GM19043 (cell line): ENCODE results near the gene GLIPR1.
"Not testable (repeated sequence)": the region's sequence is repeated elsewhere in the genome, so short reads cannot be mapped to it uniquely, and the experiment has no call there.

ENCODE experiments used
- ATAC-seq: cut with Tn5 transposase; IDR thresholded peaks from one replicate; pipeline ENCODE4 v1.9.1; 2021; ENCODE audit warnings: low read depth; ENCODE audit not compliant: unreplicated experiment

The GLIPR1 gene

DNA sequence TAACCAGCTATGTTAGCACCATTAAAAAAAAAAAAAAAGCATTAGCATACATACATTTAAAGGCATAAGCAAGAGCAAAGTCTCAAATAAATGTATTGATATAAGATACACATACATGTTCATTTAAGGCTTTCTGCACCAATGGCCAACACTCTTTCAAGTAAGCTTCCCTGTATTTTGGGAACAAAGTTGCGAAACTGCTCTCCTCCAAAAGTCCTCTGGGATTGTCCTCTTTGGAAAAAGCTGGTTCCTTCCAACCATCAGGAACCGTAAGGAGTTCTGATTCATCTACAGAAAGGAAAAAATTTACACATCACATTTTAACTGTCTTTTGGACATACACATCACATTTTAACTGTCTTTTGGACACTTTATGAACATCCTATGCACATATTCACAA is 27.6 kb downstream of the GLIPR1 start:
- no peak for ATAC-seq

DNA sequence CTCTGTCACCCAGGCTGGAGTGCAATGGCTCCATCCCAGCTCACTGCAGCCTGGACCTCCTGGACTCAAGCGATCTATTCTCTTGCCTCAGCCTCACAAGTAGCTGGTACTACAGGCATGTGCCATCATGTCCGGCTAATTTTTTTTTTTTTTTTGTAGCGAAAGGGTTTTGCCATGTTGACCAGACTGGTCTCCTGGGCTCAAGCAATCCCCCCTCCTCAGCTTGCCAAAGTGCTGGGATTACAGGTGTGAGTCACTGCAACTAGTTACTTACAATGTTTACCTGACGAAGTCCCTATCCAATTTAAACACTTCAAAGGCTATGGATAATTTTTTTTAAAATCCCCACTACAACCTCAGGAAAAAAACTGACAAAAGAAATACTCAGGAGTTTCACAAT is 29.1 kb downstream of the GLIPR1 start:
- no peak for ATAC-seq

DNA sequence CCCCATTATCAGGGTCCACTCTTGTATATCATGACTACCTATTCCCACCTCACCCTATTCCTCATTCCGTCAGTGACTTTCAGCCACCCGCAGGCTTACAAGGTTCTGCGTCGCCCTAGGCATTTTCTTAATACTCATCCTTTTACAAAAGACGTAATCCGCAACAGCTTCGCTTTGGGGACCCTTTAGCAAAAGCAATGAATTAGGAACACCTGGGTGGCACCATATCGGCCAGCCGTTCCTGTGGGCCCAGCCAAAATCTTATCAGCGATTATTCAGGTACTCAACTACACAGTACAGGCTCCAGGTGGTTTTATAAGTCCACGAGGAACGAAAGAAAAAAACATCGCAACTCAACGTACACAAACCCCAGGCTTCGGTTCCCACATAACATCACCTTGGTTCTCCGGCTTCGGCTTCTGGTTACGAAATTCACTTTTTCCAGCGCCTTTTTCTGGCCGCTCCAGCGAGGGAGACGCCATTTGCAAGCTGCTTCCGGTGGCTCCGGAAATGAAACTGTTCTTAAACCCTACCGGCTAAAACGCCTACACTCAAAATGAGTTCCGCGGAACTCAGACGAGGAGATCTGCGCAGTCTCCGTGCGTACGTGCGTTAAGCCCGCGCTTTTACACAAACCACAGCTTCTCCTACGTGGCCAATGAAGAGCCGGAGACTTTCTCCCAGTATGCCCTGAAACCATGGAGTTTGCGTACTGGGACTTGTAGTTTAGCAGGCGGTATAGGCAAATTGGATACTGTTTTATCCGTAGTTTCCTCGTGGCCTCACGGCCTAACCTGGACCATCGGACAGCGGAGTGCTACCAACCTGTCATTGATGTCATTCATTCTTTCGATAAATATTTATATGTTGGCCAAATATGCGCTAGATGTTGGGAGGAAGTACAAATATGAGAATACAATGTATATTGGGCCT is 30.8 kb downstream of the GLIPR1 start, which contains the start of gene KRR1:
KRR1 (minus strand) TSS at position 494 of the 933 bp plus-strand sequence; CDS start at position 482, 12 bp downstream.
- peak; percentile 97 for ATAC-seq

- not testable (repeated sequence) for ATAC-seq
These were observed 40.7 kb downstream of the GLIPR1 start for GRCh38 chr12:75521224-75521623.

DNA sequence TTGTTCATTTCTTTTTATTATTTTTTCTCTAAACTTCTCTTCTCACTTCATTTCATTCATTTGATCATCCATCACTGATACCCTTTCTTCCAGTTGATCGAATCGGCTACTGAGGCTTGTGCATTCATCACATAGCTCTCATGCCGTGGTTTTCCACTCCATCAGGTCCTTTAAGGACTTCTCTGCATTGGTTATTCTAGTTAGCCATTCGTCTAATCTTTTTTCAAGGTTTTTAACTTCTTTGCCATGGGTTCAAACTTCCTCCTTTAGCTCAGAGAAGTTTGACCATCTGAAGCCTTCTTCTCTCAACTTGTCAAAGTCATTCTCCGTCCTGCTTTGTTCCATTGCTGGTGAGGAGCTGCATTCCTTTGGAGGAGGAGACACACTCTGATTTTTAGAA is 41.6 kb downstream of the GLIPR1 start:
- not testable (repeated sequence) for ATAC-seq

DNA sequence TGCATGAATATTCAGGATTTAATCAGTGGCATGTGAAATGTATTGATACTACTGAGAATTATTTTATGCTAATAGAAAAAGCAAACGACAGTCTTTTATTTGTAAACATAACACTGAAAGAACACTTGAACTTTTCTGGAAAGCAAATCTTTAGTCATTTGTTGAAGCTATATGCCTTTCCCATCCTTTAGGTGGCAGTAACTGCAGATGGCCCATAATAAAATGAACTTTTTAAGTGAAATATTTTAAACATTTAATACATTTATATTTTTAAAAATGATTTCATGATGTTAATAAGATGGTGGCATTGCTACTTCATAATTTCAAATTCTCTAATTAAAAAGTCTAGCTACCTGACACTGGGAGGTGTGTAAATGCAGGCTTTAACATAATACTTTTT is 44.7 kb downstream of the GLIPR1 start:
- no peak for ATAC-seq

DNA sequence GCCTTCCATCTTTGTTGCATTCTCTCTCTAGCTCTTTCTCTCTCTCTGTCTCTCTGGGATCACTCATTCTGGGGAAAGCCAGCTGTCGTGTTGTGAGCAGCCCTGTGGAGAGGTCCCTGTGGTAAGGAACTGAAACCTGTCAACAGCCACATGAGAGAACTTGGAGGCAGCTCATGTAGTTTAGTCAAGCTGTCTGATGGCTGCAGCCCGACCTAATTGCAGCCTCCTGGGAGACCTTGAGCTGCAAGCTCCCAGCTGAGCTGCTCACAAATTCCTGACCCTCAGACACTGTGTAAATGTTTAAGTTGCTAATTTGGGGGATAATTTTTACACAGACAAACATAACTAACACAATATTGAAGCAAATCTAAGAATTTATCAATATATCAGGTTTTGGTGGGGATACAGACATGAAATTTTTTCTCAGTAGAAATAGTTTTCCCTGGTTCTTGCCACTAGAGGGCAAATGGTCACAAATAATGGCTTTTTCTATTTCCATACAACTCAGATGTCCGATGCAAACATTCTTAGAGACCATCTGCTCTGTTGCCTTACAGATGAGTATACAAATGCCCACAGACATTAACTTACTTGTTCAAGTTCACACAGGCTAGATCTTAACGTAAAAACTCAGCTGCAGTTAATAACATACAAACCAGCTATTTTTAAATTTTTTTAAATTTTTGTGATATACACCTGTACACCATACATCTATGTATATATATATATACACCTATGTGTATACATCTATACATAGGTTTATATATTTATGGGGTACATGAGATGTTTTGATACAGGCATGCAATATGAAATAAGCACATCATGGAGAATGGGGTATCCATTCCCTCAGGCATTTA is 46.3 kb downstream of the GLIPR1 start:
- ATAC-seq = peak; percentile 98

DNA sequence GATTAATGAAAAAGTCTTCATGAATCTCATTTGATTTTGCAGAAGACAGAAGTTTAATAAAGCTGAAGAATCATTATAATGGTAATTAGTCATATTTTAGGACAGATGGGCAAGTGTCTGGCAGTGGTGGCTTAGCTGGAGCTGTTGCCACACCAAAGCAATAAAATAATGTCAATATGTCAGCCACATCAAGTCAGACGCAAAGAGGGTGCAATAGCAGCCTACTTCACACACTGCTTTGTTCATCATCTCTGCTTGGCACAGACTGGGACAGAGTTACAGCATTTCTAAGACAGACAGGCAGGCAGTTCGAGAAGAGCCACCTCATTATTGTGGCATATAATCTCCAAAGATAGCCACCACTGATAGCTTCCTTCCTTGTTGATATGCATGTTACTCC is 47.7 kb downstream of the GLIPR1 start:
- ATAC-seq = no peak

DNA sequence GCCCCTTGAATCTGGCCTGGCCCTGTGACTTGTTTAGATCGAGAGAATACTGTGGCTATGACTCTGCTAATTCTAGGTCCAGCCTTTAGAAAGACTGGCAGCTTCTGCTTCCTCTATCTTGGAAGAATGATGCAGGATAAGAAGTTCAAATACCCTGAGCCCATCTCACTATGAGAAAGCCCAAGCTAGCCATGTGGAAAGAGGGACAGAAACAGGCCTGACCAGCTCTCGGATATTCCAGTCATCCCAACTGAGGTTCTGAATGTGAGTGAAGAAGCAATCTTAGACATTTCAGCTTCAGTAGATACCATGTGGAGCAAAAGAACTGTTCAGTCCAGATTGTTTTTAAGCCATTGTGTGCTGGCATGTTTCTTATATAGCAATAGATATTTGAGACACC is 48.1 kb downstream of the GLIPR1 start:
- ATAC-seq = no peak

DNA sequence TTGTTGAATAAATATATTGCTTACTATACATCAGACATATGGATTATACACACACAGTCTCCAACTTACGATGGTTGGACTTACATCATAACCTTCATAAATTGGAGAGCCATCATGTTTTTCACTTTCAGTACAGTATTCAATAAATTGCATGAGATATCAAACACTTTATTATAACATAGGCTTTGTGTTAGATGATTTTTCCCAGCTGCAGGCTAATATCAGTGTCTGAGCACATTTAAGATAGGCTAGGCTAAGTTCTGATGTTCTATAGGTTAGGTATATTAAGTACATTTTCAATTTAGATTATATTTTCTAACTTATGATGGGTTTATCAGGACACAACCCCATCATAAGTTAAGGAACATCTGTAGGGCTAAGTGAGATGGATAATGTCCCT is 48.8 kb downstream of the GLIPR1 start:
- no peak for ATAC-seq

DNA sequence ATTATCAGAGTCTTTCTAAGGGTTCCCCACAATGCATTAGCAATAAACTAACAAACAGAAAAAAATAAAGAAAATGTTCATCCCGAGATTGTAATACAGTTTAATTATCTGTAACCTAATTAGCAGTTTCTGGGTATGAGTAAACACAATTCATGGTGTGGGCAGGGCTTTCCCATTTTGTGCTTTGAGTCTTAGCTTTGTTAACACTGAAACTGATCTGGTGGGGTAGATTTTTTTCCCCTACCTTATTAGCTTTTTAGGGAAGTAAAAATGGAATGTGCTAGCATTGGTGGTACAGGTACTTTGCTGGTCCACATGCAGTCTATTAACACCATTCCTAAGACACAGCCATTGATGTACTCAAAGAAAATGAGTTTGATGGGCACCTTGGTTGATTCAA is 49.3 kb downstream of the GLIPR1 start:
- ATAC-seq = no peak

GRCh38 chr12:75533239-75533638 is 52.7 kb downstream of the GLIPR1 start:
- no peak for ATAC-seq

- no peak for ATAC-seq
These were observed 59.3 kb downstream of the GLIPR1 start for GRCh38 chr12:75539889-75540288.

- no peak for ATAC-seq
These were observed 62.4 kb downstream of the GLIPR1 start for GRCh38 chr12:75542942-75543341.

DNA sequence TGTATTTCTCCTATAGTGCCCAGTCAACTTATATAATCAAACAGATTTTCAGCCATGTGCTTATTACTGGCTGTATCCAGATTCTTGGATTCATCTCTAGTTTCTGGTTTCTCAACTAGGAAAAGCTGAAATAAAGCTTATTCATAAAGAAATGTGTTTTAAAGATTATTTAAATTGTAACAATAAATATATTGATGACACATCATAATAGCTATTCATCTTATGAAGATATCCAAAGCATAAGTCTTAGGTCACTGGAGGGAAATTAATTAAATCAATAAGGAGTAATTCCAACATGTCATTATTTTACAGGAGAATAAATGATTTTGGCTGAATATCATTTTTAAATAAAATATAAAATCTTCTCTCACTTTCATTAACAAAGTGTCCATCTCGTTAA is 63.0 kb downstream of the GLIPR1 start:
- ATAC-seq = no peak

GRCh38 chr12:75545636-75546035 is 65.1 kb downstream of the GLIPR1 start:
- no peak for ATAC-seq

DNA sequence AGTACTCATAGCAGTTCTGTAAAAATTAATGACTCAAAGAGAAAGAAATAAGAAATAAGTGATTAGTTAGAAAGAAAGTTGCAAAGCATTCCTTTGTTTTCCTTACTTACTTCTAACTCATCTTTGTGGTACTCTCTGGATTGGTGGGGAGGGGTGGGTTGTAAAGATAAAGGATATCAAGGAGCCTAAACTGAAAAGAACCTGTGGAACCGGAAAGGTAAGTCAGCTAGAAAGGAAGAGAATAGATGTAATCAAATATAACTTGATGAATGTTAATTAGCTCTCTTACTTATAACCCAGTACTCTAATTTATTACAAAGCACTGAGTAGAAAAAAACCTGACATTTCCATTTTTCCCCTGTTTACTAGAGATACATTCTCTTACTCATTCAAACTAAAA is 68.3 kb downstream of the GLIPR1 start:
- no peak for ATAC-seq

- ATAC-seq = no peak
These were observed 69.4 kb downstream of the GLIPR1 start for GRCh38 chr12:75549989-75550388.

DNA sequence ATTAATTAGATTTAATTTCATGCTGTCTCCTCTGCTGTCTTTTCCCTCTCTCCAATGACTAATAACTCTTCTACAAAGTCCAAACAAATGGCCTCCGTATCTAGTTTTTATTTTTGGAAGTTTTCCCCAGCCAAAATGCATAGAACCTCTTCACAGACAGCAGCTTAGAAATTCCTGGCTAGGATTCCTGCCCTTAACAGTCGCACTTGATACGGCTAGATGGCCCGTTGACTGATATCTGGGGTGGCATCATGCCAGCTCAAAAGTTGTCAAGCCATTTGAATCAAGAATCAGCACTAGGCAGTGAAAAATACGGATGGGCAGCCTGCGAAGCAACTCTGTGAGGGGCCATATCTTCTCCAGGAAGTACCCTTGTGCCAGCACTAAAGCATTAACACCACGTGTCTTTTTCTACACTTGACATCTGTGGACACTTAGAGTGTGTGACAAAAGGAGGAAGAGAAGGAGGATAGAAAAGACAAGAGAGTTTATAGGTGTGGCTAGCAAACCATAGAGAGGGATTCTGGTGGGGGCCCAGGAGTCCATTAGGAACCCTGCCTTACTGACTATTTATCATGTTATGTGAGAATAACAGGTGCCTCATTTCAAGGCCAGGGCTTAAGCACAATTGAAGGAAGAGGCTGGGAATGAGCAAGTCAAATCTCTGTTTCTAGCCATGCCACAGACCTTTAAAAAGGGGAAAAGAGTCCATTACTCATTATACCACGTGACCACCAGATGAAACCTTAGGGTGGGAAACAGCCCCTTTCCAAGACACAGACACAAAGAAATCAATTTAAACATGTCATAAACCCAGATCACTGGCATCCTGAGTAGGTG is 70.1 kb downstream of the GLIPR1 start:
- no peak for ATAC-seq

DNA sequence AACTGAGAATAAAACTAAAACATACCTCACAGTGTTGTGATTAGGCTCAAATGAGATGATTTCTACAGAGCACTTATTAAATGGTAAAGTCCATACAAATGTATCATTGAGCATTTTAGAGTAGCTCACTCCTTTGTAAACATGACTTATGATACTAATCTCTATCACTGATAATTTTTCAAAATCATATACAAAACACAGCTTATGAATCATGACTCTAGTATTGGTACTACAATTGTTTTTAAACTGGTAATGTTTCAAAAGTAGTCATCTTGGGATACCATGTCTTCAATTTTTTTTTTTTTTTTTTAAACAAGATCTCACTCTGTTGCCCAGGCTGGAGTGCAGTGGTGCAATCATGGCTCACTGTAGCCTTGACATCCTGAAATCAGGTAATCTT is 70.9 kb downstream of the GLIPR1 start:
- ATAC-seq = no peak

- ATAC-seq = no peak
These were observed 72.8 kb downstream of the GLIPR1 start for GRCh38 chr12:75553398-75553797.
